NCI-H128 (cell line): Measurements from ENCODE around the gene ARID3A.
"Not testable (repeated sequence)": the region's sequence is repeated elsewhere in the genome, so short reads cannot be mapped to it uniquely, and the experiment has no call there.

Source experiments
- DNase-seq: peaks from one replicate; lab custom pipeline; 2025; ENCODE audit not compliant: unreplicated experiment; lab: John Stamatoyannopoulos, UW

The ARID3A gene

DNA sequence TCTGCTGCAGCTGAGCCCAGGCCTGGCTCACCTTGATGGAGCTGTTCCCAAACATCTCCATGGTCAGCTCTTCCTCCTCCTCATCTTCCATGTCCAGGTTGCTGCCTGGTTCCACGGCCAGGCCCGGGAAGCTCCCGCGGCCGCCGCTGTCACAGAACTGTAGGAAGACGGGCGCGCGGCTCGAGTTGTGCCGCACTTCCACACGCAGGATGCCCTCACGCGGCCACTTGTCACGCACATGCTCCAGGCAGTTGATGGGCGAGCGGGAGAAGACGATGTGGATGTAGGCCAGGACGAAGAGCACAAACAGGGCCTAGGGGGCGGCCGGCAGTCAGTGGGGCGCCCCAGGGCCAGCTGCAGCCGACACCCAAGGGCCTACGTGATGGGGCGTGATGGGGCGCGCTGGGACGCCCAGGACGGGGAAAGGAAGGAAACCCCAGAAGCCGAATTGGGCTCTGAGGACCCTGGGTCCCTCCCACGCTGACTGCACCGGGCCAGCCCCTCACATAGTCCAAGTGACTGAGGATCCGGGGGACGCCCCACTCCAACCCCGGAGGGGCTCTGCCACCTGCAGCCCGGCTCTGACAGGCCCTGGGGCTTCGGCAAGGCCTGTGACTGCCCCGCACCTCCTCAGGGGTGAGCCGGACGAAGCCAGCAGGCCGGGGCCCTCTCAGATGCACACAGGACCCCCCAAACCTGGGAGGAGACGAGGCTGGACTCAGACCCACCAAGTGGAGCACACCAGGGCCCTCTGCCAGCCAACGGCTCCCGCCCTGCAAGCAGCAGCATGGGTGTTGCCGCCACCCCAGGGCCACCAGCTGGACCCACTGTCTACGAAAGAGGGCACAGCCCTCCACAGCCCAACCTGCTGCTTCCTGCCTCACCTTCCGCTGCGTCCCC is 88.6 kb downstream of the ARID3A start:
- DNase-seq = no peak

DNA sequence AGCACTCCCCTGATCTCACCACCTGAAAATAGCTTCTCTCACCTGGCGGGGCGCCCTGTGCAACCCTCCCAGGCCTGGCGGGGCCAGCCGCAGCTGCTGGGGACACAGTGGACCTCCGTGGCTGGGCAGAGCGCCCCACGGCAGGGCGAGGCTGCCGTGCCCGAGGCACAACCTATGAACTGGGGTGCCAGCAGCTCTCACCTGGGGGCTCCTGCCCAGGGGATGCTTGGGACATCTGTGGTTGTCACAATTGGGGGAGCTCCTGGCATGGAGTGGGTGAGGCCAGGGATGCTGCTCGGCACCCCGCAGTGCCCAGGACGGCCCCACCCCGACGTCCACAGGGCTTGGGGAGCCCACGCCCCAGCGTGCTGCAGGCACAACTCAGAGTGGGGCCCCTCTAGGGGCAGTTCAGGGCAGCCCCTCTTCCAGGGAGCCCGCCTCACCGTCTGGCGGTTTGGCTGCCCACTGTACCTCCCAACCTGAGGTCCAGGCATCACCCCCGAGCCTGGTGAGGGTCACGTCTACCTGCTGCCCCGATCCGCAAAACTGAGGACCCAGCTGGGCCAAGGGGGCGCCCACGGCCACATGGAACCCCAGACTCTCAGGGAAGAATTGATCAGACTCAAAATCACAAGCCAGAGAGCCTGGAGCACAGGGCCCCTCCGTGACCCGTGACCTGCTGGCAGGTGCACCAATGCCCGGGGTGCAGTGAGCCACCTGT is 89.4 kb downstream of the ARID3A start:
- no peak for DNase-seq

DNA sequence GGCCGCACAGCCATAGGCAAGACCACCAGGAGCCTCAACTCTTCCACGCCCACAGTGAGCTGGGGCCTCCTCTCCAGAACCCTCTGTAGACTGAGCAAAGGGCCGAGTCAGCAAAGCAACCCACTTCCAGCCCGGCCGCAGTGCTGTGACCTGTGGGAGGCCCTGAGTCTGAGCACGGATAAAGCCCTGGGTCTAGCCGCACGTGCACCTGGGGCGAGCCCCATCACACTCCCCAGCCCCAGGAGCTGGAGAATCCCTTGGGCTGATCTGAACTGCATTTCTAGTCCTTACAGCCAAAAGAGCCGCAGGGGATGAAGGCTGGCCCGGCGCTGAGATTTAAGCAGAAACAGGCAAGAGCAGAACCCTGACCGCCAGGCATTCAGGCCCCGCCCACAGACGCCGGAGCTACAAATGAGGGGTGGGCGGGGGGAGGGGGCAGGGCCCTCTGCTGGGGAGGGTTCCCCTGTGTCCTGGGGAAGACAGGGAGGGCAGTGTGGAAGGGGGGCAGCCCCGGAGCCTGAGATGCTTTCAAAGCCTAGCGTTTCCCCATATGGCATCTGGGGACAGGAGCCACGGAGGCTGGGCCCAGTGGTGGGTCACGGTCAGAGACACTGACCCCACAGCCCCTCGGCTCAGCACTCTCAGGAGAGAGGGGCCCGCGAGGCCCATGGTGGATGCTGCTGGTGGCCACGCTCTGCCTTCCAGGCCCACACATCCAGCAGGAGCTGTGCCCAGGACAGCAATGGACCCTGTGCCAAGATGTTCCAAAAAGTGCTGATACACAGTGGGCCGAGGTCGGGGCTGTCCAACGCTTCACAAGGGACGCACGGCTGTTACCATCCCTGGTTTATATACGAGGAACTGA is 90.2 kb downstream of the ARID3A start:
- DNase-seq = no peak

DNA sequence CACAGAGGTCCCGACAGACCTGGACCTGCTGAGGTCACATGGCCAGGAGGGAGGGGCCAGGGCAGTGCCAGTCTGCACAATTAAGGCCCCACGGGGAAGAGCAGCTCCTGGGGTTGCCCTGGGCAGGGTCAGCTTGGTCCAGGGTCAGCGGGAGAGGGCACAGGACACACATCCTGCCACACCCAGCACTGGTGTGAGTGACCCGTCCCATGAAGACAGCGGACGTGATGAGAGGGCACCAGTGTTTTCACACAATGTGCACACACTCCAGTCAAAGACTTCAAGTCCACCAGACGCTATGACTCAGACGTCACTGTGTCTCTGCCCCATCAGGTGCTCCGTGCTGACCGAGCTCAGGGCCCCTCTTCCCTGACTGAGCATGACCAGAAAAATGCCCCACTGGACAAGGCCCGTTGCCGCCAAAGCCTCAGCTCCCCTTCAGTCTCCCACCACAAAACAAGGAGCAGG is 90.8 kb downstream of the ARID3A start:
- no peak for DNase-seq

DNA sequence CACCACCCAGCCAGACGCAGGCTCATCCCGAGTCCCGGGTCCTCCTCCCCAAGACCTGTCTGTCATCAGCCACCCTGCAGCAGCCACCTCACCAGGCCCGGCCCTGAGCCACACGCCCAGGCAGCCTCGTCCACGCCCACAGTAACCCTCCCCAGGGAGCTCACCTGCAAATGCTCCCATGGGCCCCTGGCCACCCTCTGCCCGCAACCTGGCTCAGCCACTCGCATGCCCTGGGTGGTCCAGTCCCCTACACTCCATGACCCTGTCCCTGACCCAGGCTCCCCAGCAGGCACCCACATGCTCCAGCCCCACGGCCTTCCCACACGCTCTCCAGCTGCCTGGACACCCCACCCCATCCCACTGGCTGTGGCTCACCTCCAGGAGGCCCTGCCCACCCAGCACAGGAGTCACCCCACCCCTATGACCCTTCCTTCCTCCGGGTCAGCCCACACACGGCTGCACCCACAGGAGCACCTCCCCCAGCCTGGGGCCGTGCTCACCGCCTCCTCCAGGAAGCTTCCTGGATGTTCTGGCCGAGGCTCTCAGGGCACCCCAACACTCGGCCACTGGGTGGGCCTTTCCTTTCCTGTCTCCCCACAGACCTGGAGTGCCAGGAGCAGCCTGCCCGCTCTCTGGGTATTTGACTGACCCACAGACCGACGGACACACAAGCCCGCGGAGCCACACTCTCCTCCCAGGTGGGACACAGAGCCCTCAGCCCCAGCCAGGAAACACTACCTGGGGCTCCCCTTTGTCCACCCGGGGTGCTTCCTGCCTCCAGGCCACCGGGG is 91.5 kb downstream of the ARID3A start:
- no peak for DNase-seq

DNA sequence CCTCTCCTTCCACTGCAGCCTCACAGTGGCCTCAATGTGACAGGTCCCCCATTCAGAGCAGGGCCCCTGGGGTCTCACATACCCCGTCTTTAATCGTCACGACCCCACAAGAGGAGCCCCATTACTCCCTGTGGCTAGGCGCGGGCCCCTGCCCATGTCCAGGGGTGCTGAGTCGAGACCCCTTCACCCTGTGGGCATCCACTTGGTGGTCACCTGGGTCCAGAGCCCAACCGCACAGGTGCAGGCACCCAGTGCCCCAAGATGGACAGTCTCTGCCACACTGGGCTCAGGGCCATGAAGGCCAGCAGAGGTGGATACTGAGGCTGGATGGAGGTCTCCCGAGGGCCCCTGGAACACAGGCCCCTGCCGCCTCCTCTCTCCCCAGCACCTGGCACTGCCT is 92.1 kb downstream of the ARID3A start:
- DNase-seq = no peak

DNA sequence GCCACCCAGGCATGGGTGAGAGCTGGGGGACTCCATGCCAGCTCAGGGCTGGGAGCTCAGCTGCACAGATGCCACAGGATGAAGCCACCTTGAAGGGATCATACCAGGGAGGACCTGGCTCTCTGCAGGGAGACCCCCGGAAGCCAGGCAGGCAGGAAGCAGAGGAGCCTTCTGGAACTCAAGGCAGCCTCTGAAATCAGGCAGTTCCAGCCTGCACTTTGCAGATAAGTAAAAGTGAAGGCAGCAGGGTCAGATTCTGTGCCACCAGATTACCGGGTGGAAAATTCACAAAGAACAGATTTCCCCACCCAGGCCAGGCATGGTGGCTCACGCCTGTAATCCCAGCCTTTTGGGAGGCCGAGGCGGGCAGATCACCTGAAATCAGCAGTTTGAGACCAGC is 92.6 kb downstream of the ARID3A start:
- DNase-seq = no peak

DNA sequence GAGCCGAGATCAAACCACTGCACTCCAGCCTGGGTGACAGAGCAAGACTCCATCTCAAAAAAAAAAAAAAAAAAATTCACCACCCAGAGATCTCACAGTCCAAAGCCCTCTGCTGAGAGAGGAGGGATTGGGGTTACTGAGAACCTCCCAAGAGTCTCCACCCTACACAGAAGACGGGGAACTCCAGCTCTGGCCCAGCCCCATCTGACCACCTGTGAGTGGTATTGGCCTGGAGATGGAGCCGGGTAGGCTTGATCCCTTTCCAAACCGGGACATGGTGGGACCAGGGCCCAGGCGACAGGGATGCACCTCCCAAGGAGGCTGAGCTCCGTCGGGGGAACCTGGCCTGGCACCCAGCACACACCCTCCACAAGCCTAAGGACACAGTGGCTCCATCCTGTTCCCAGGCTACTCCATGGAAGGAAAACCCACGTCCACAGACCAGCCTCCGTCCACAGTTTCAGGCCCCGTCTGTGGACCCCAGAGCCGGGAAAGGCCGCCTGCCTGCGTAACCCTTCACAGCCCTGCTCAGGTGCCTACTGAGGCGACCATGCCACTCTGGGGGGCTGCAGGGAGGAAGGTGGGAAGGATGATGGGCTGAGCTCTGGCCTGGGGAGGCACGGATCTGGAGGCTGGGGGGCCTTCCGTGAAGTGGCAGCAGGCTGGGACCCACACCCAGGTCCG is 93.2 kb downstream of the ARID3A start:
- DNase-seq = no peak

DNA sequence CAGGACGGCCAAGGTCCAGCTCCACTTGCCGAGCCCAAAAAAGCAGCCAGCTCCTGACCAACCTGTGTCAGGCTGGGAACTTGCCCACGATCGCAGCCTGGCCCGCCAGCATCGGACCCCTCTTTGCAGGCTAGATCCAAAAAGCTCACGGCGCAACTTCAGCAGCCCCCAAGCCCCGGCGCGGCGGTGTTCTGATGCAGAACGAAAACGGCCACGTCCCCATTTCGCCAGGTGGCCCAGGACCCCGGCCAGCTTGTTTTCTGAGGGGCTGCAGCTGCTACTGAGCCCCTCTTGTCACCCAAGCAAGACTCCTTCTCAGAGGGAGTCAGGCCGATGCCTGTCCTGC is 93.8 kb downstream of the ARID3A start:
- no peak for DNase-seq

DNA sequence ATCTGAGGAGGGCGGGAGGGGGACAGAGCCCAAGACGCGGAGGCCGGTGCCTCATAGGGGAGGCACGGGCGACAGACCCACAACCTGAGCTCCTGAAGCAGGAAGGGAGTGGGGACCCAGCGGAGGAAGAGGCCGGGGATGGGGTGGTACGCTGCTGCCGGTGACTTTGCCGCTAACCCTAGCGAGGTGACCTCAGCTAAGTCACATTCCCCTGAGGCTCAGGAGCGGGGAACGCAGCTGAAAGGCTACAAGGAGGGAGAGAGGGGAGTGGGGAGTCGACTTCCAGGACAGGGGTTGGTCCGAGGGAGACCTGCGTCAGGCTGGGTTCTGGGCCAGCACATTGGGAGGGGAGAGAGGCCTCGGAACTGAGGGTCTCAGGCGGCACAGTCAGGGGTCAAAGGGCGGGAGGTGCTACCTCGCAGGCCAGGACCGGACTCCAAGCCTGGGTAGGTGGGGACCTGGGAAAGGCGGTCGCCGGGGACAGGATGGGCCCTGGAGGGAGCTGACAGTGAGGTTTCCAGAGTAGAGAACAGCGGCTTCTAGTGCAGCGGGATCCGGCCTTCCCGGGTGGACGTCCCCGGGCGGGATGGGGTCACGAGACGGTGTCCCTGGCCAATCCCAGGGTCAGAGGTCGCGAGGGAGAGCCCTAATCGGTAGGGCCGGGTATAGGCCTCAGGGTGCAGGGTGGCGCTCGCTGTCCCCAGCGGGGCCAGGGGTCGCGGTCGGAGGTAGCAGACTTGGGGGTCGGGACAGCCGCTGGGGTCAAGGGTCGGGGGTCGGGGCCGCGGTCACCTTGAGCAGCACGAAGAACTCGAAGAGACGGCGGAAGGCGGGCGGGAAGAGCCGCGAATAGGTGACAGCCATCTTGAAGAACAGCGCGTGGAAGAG is 94.4 kb downstream of the ARID3A start:
- DNase-seq = no peak

DNA sequence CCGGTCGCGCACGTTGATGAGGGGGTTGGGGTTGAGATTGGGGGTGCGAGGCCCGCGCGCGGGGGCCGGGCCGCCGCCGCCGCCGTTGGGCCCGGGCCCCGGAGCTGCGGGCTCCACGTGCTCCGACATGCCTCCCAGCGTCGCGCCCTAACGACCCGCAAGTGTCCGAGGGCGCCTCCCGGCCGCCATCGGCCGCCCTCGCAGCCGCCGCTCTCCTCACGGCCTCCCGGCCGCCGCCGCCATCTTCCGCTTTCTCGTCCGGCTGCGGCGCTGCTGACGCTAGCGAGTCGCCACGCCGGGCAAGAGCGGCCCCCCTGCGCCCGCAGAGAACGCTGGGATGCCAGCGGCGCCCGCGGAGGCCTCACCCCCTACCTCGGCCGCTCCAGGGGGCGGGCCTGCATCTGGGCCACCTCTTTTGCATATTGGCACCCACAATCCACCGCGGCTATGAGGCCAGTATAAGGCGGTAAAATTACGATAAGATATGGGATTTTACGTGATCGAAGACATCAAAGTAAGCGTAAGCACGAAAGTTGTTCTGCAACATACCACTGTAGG is 95.1 kb downstream of the ARID3A start, which contains the start of gene TMEM259:
TMEM259 (minus strand) TSS at position 256 of the 558 bp plus-strand sequence; CDS start at position 129, 127 bp downstream.
- DNase-seq = peak; percentile 88

DNA sequence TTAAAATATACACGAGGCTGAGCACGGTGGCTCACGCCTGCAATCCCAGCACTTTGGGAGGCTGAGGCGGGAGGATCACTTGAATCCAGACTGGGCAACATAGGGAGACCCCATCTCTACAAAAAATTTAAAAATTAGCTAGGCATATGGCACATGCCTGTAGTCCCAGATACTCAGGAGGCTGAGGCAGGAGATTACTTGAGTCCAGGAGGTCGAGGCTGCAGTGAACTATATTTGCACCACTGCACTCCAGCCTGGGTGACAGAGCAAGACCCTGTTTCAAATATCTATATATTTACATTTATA is 98.0 kb downstream of the ARID3A start:
- not testable (repeated sequence) for DNase-seq

DNA sequence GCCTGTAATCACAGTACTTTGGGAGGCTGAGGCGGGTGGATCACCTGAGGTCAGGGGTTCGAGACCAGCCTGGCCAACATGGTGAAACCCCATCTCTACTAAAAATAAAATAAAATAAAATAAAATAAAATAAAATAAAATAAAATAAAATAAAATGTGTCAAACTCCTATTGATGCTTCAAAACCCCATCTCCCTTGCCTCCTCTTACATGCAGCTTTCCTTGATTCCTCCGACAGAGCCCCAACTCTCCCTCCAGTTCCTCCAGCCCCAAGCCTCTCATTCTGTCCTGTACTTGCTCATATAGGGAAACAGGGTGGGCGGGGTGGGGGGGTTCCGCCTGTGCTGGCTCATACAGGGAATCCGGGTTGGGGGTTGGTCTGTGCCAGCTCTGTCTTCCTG is 99.2 kb downstream of the ARID3A start:
- not testable (repeated sequence) for DNase-seq
